GM12873 (cell line): ENCODE measurements around the gene GINS1.

Experiments used
- CTCF ChIP-seq: IDR thresholded peaks from 2 replicates; pipeline ENCODE4 v1.5.1; 2012; ENCODE audit warnings: low read depth, mild to moderate bottlenecking, moderate library complexity, low read length, control low read depth; ENCODE audit not compliant: insufficient read depth; ENCODE audit errors: missing control alignments

Gene GINS1

GRCh38 chr20:25486377-25486776 lies 78.9 kb downstream of the GINS1 start:
- no peak for TF ChIP-seq CTCF

- TF ChIP-seq CTCF: no peak
Observed at GRCh38 chr20:25487306-25487705, 79.8 kb downstream of the GINS1 start.

GRCh38 chr20:25487975-25488374 lies 80.5 kb downstream of the GINS1 start:
- no peak for TF ChIP-seq CTCF

- no peak for TF ChIP-seq CTCF
Observed at GRCh38 chr20:25489221-25489871, 81.9 kb downstream of the GINS1 start.

- no peak for TF ChIP-seq CTCF
Observed at GRCh38 chr20:25490656-25491445, 83.4 kb downstream of the GINS1 start.

- no peak for TF ChIP-seq CTCF
Observed at GRCh38 chr20:25491446-25492038, 84.1 kb downstream of the GINS1 start.

GRCh38 chr20:25493137-25493536 lies 85.7 kb downstream of the GINS1 start:
- no peak for TF ChIP-seq CTCF
